BLaER1 treated with 17β-estradiol and CSF1 and Interleukin-3, amounts not matched to agents 10 nM and 100 nM (cell line): ENCODE data around the gene FYN.

Experiments
- H3K27ac ChIP-seq, 11 experiments: shearing (Covaris generic); formaldehyde crosslinking; 2 replicates each; pipeline ENCODE4 v1.8.1; 2022
- H3K27me3 ChIP-seq, 11 experiments: shearing (Covaris generic); formaldehyde crosslinking; 2 replicates each; pipeline ENCODE4 v1.8.1; 2022
- H3K36me3 ChIP-seq, 11 experiments: shearing (Covaris generic); formaldehyde crosslinking; 2 replicates each; pipeline ENCODE4 v1.8.1; 2022
- H3K4me1 ChIP-seq, 10 experiments: shearing (Covaris generic); formaldehyde crosslinking; 2 replicates each; pipeline ENCODE4 v1.8.1; 2022
- H3K4me2 ChIP-seq, 11 experiments: shearing (Covaris generic); formaldehyde crosslinking; 2 replicates each; pipeline ENCODE4 v1.8.1; 2022
- H3K4me3 ChIP-seq, 10 experiments: shearing (Covaris generic); formaldehyde crosslinking; 2 replicates each; pipeline ENCODE4 v1.8.1; 2022
- H3K9ac ChIP-seq, 11 experiments: shearing (Covaris generic); formaldehyde crosslinking; 2 replicates each; pipeline ENCODE4 v1.8.1; 2022
- H3K9me3 ChIP-seq, 11 experiments: shearing (Covaris generic); formaldehyde crosslinking; replicated peaks in 1 of 11; 2 replicates each; pipeline ENCODE4 v1.8.1; 2022
- H4K20me1 ChIP-seq, 11 experiments: shearing (Covaris generic); formaldehyde crosslinking; 2 replicates each; pipeline ENCODE4 v1.8.1; 2022
- Cebpa-rat ChIP-seq, 11 experiments: shearing (Covaris generic); IDR thresholded peaks; 2 replicates each; pipeline ENCODE4 v1.8.1; 2022

The FYN gene

GRCh38 chr6:111825439-111826086 lies 47.7 kb downstream of the FYN start:
- peaks cover 0 to 63% (median 0%) of the 10 kb centered on the region in 11 experiments; a peak in 6 of 22 replicates for H4K20me1 ChIP-seq
- H3K9ac ChIP-seq = 0 out of 22 replicates have a peak overlapping the region, but pooled peaks of 1 of the 11 experiments have one; percentile 3
- peaks cover 19 to 43% (median 28%) of the 10 kb centered on the region in 10 experiments for H3K4me1 ChIP-seq
- peak overlapping the region in 2 of 11 experiments; percentile 4 to 69; a peak in 1 of 22 replicates for H3K4me2 ChIP-seq
- no peak overlapping the region; a peak in 1 of 22 replicates for H3K27ac ChIP-seq
- no peak for TF ChIP-seq Cebpa-rat (IDR thresholded peaks at IDR 0.05)
- no peak overlapping the region for H3K4me3 ChIP-seq
- peaks cover 8 to 40% (median 28%) of the 10 kb centered on the region in 11 experiments; a peak in 21 of 22 replicates for H3K36me3 ChIP-seq
- H3K9me3 ChIP-seq = peaks cover 0 to 16% (median 4%) of the 10 kb centered on the region in 11 experiments; a peak in 8 of 22 replicates
- no peaks in the 10 kb centered on the region for H3K27me3 ChIP-seq

GRCh38 chr6:111824608-111825337 lies 48.5 kb downstream of the FYN start:
- peak overlapping the region in 8 of 11 experiments; percentile 8 to 73 (median 54); a peak in 12 of 22 replicates for H3K27ac ChIP-seq
- H4K20me1 ChIP-seq = peaks cover 0 to 62% (median 0%) of the 10 kb centered on the region in 11 experiments; a peak in 6 of 22 replicates
- 0 out of 22 replicates have a peak overlapping the region, but pooled peaks of 1 of the 11 experiments have one; percentile 3 for H3K9ac ChIP-seq
- no peak for TF ChIP-seq Cebpa-rat (IDR thresholded peaks at IDR 0.05)
- H3K27me3 ChIP-seq = no peaks in the 10 kb centered on the region
- H3K36me3 ChIP-seq = peaks cover 8 to 40% (median 28%) of the 10 kb centered on the region in 11 experiments; a peak in 21 of 22 replicates
- peak overlapping the region; percentile 48 to 73 (median 66); a peak in 19 of 22 replicates for H3K4me2 ChIP-seq
- H3K4me1 ChIP-seq = peaks cover 19 to 43% (median 28%) of the 10 kb centered on the region in 10 experiments
- H3K9me3 ChIP-seq = peaks cover 0 to 22% (median 7%) of the 10 kb centered on the region in 11 experiments; a peak in 11 of 22 replicates
- no peak overlapping the region for H3K4me3 ChIP-seq

DNA sequence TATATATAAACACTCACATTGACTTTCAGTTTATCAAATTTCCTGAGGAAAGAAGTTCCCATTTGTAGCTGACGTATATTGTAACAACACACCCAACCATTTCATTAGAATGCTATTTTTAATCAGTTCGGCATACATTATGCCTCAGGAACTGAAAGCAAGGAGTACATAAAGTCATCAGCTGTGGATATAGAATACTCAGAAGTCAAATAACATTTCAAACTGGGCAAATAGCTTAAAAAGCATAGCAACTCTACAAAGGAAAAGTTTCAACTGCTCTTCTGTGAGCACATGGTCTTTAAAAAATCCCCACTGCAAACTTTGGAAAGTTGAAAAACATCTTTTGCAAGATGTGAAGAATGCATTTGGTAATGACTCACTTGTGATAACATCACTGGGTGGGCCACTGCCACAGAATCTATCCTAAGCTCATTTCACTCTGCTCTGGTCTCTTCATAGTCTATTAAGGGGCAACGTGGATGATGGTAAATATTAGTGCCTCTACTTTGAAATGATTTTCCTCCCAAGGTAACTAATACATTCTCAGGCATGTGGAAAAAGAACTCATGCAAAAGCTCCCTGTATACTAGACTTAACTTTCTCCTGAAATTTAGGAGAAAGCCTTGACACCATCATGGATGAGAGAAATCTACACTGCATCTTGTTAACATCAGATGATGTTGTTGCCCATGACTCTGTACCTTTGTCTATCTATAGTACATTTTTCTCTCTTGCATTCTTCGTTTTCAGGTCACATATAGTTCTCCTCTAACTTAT lies 49.2 kb downstream of the FYN start:
- H3K9ac ChIP-seq = peak overlapping the region in 9 of 11 experiments; percentile 2 to 49 (median 31); a peak in 8 of 22 replicates
- peaks cover 0 to 56% (median 0%) of the 10 kb centered on the region in 11 experiments; a peak in 7 of 22 replicates for H4K20me1 ChIP-seq
- peak overlapping the region in 1 of 10 experiments; percentile 15; a peak in 1 of 20 replicates for H3K4me3 ChIP-seq
- peak overlapping the region; percentile 48 to 73 (median 66) for H3K4me2 ChIP-seq
- peak overlapping the region; percentile 31 to 73 (median 52); a peak in 20 of 22 replicates for H3K27ac ChIP-seq
- TF ChIP-seq Cebpa-rat (IDR thresholded peaks at IDR 0.05) = no peak
- H3K36me3 ChIP-seq = peaks cover 3 to 40% (median 25%) of the 10 kb centered on the region in 11 experiments; a peak in 20 of 22 replicates
- peaks cover 0 to 25% (median 7%) of the 10 kb centered on the region in 11 experiments; a peak in 11 of 22 replicates for H3K9me3 ChIP-seq
- H3K27me3 ChIP-seq = no peaks in the 10 kb centered on the region
- peaks cover 21 to 44% (median 28%) of the 10 kb centered on the region in 10 experiments for H3K4me1 ChIP-seq

DNA sequence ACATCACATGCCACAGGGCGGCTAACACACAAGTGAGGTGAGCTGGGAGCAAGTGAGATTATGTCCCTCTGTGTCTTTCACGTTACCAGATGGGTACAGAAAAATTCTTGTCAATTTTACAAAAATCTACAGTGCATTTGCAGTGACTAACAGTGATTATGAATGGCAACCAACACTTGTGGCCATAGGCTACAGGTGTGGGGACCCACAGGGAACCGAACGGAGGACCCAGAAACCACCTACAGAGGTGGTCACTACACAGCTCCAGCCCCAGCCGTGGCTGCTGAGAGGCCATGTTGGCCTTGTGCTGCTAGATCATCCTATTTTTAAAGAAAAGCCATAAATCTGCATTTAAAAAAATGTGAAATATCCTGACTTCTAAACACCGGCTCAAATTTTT lies 50.2 kb downstream of the FYN start:
- H3K36me3 ChIP-seq = peaks cover 0 to 40% (median 23%) of the 10 kb centered on the region in 11 experiments; a peak in 19 of 22 replicates
- H4K20me1 ChIP-seq = peaks cover 0 to 62% (median 6%) of the 10 kb centered on the region in 11 experiments; a peak in 10 of 22 replicates
- peak overlapping the region in 10 of 11 experiments; percentile 31 to 73 (median 54); a peak in 19 of 22 replicates for H3K27ac ChIP-seq
- H3K9ac ChIP-seq = peak overlapping the region in 7 of 11 experiments; percentile 12 to 49 (median 31); a peak in 5 of 22 replicates
- peaks cover 0 to 19% (median 7%) of the 10 kb centered on the region in 11 experiments; a peak in 11 of 22 replicates for H3K9me3 ChIP-seq
- no peaks in the 10 kb centered on the region for H3K27me3 ChIP-seq
- H3K4me1 ChIP-seq = peaks cover 25 to 54% (median 34%) of the 10 kb centered on the region in 10 experiments
- no peak overlapping the region for H3K4me3 ChIP-seq
- TF ChIP-seq Cebpa-rat (IDR thresholded peaks at IDR 0.05) = no peak
- peak overlapping the region; percentile 48 to 73 (median 66) for H3K4me2 ChIP-seq

DNA sequence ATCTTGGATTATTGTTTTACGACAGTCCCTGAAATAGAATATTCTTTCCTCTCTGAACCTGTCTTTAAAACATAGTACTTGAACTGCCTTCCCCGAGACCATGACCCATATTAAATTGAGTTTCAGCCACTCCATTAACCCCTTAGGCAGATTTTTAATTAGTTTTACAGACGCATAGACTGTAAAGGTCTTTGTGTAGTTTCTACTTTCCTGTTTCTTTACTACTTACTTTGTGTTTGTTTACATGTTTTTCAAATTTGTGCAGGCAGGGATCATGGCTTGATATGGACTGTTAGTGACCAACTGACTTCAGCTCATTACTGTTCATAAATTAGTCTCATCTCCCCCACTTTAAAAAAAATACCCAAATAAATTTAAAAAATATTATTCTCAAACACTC lies 53.8 kb downstream of the FYN start:
- no peak for TF ChIP-seq Cebpa-rat (IDR thresholded peaks at IDR 0.05)
- Histone ChIP-seq H3K9me3 (peaks cover 0 to 19% (median 7%) of the 10 kb centered on the region in 11 experiments; a peak in 11 of 22 replicates), H3K4me3 (no peak overlapping the region), H4K20me1 (peaks cover 0 to 48% (median 16%) of the 10 kb centered on the region in 11 experiments; a peak in 10 of 22 replicates), H3K27me3 (no peaks in the 10 kb centered on the region), H3K4me1 (peaks cover 19 to 32% (median 25%) of the 10 kb centered on the region in 10 experiments), H3K27ac (no peak overlapping the region), H3K9ac (no peak overlapping the region), H3K36me3 (peaks cover 0 to 44% (median 27%) of the 10 kb centered on the region in 11 experiments; a peak in 19 of 22 replicates), H3K4me2 (no peak overlapping the region)

- no peak for TF ChIP-seq Cebpa-rat (IDR thresholded peaks at IDR 0.05)
- Histone ChIP-seq H3K4me1 (peaks cover 11 to 24% (median 17%) of the 10 kb centered on the region in 10 experiments), H4K20me1 (peaks cover 0 to 44% (median 16%) of the 10 kb centered on the region in 11 experiments; a peak in 10 of 22 replicates), H3K9me3 (peaks cover 0 to 19% (median 7%) of the 10 kb centered on the region in 11 experiments; a peak in 11 of 22 replicates), H3K36me3 (peaks cover 4 to 50% (median 31%) of the 10 kb centered on the region in 11 experiments; a peak in 21 of 22 replicates), H3K27ac (no peak overlapping the region), H3K27me3 (no peaks in the 10 kb centered on the region), H3K4me2 (peak overlapping the region in 5 of 11 experiments; percentile 8 to 41 (median 23); a peak in 2 of 22 replicates), H3K4me3 (no peak overlapping the region), H3K9ac (no peak overlapping the region)
These were observed 54.6 kb downstream of the FYN start for GRCh38 chr6:111818539-111819226.

- Histone ChIP-seq H3K36me3 (peaks cover 7 to 54% (median 38%) of the 10 kb centered on the region in 11 experiments; a peak in 21 of 22 replicates), H3K9me3 (peaks cover 0 to 19% (median 7%) of the 10 kb centered on the region in 11 experiments; a peak in 11 of 22 replicates), H3K4me1 (peaks cover under 1 to 13% (median 6%) of the 10 kb centered on the region in 10 experiments; a peak in 15 of 20 replicates), H4K20me1 (peaks cover 0 to 45% (median 16%) of the 10 kb centered on the region in 11 experiments; a peak in 10 of 22 replicates), H3K4me3 (no peak overlapping the region), H3K27me3 (no peaks in the 10 kb centered on the region), H3K4me2 (no peak overlapping the region), H3K9ac (no peak overlapping the region), H3K27ac (no peak overlapping the region)
- TF ChIP-seq Cebpa-rat (IDR thresholded peaks at IDR 0.05) = no peak
These were observed 55.7 kb downstream of the FYN start for GRCh38 chr6:111817451-111818120.
